PFSK-1 (cell line): ENCODE results near the gene CACNA1C.

ENCODE experiments used
- FOXP2 ChIP-seq: optimal IDR thresholded peaks from 2 replicates; pipeline ENCODE3; 2011; ENCODE audit warnings: borderline replicate concordance, control low read depth, inconsistent platforms; ENCODE audit not compliant: insufficient read depth; ENCODE audit errors: extremely low read length, extremely low read depth
- POLR2AphosphoS5 ChIP-seq: IDR thresholded peaks from 2 replicates; pipeline ENCODE4 v1.6.1; 2012; ENCODE audit warnings: low read depth, mild to moderate bottlenecking, control low read depth, low read length, moderate library complexity
- SIN3A ChIP-seq: IDR thresholded peaks from 2 replicates; pipeline ENCODE4 v1.6.1; 2012; ENCODE audit warnings: mild to moderate bottlenecking, low read length, moderate library complexity, borderline replicate concordance; ENCODE audit not compliant: insufficient read depth
- TAF1 ChIP-seq: IDR thresholded peaks from 2 replicates; pipeline ENCODE4 v1.6.1; 2012; ENCODE audit warnings: low read length, control low read depth, borderline replicate concordance; ENCODE audit not compliant: insufficient read depth
- TF ChIP-seq, protein P1 (sequence below), 2 experiments: IDR thresholded peaks; 2 replicates each; pipeline versions ENCODE4 v1.6.1 to v1.8.0; 2011 to 2012; ENCODE audit warnings: low read depth in 2 of 2, low read length in 2 of 2, control low read depth in 1 of 2, inconsistent platforms in 1 of 2, mild to moderate bottlenecking in 1 of 2, moderate library complexity in 1 of 2; ENCODE audit not compliant: insufficient read depth in 1 of 2

CACNA1C gene

DNA sequence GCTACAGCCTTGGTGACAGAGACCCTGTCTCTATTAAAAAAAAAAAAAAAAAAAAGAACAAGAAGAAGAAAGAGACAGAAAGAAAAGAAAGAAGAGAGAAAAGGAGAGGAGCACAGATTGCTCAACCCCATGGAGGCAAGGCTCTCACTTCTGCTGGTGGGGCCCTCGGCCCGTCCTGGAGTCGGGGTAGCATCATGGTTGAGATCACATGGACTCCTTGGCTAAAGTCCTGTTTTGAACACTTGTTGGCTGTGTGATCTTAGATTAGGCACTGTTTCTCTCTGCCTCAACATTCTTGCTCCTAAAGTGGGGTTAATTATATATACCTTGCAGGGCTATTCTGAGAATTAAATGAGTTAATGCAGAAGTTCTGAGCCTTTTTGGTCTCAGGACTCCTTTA is 207.7 kb downstream of the CACNA1C start:
- no peak for TF ChIP-seq FOXP2
- no peak for TF ChIP-seq TAF1

DNA sequence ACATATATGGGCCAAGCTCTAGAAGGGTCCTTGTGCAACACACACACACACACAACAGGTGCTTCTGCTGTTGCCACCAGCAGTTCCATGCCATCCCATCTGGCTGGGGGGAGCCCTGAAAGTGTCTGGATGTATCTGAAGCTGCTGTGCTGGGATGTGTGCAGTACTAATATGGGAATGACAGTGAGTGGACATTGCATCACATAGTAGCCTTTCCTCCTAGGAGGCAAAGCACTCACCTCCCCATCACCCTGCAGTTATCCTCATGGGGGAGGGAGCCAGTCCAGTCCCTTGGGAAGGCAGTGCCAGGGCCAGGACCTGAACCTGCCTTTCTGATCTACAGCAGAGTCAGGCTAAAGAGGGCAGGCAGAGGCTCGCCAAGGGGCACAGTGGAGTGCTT is 208.9 kb downstream of the CACNA1C start:
- TF ChIP-seq FOXP2: no peak
- no peak for TF ChIP-seq SIN3A
- no peak for TF ChIP-seq TAF1
- TF ChIP-seq, protein P1, sequence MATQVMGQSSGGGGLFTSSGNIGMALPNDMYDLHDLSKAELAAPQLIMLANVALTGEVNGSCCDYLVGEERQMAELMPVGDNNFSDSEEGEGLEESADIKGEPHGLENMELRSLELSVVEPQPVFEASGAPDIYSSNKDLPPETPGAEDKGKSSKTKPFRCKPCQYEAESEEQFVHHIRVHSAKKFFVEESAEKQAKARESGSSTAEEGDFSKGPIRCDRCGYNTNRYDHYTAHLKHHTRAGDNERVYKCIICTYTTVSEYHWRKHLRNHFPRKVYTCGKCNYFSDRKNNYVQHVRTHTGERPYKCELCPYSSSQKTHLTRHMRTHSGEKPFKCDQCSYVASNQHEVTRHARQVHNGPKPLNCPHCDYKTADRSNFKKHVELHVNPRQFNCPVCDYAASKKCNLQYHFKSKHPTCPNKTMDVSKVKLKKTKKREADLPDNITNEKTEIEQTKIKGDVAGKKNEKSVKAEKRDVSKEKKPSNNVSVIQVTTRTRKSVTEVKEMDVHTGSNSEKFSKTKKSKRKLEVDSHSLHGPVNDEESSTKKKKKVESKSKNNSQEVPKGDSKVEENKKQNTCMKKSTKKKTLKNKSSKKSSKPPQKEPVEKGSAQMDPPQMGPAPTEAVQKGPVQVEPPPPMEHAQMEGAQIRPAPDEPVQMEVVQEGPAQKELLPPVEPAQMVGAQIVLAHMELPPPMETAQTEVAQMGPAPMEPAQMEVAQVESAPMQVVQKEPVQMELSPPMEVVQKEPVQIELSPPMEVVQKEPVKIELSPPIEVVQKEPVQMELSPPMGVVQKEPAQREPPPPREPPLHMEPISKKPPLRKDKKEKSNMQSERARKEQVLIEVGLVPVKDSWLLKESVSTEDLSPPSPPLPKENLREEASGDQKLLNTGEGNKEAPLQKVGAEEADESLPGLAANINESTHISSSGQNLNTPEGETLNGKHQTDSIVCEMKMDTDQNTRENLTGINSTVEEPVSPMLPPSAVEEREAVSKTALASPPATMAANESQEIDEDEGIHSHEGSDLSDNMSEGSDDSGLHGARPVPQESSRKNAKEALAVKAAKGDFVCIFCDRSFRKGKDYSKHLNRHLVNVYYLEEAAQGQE (IDR thresholded peaks at IDR 0.05; ENCODE audit: insufficient read depth in 1 of 2, low read depth in 2 of 2, low read length in 2 of 2): no peak

DNA sequence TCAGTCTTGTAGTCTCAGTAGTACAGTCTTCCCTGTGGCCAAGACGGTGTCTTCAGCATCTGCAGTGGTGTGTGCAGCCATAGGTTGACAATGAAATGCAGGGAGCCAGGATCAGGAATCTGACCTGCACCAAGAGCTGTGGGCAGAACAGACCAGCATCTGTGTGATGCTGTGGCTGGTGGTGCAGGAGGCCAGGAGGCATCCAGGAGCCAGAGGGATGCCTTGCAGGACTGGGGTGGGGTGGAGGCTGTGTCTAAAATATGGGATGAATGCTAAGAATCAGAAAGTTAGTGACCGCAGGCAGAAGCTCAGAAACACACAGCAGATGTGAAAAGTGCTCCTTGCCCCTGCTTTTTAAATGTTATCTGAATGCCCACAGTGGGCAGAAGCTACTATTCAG is 209.7 kb downstream of the CACNA1C start:
- TF ChIP-seq SIN3A (no peak), TAF1 (no peak), FOXP2 (no peak), POLR2AphosphoS5 (no peak)
- TF ChIP-seq, protein P1 (IDR thresholded peaks at IDR 0.05; ENCODE audit: insufficient read depth in 1 of 2, low read depth in 2 of 2, low read length in 2 of 2): no peak

DNA sequence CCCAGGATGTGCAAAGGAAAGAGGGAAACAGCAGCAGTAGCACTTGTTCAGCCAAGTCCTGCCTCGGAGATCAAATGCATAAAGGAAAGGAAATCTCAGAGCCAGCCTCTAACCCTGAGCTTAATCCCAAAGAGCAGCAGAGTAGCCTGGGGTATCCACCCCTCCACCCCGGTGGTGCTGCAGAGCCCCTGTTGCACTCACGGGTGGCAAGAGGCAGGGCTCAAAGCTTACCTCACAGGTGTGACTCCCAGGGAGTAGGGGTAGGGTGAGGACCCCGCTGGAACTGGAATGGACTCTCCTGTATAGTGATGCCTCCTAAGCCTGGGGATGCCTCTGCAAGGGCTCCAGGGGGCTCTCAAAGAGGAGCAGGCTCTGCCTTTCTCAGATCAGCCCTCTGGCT is 211.1 kb downstream of the CACNA1C start:
- no peak for TF ChIP-seq POLR2AphosphoS5

DNA sequence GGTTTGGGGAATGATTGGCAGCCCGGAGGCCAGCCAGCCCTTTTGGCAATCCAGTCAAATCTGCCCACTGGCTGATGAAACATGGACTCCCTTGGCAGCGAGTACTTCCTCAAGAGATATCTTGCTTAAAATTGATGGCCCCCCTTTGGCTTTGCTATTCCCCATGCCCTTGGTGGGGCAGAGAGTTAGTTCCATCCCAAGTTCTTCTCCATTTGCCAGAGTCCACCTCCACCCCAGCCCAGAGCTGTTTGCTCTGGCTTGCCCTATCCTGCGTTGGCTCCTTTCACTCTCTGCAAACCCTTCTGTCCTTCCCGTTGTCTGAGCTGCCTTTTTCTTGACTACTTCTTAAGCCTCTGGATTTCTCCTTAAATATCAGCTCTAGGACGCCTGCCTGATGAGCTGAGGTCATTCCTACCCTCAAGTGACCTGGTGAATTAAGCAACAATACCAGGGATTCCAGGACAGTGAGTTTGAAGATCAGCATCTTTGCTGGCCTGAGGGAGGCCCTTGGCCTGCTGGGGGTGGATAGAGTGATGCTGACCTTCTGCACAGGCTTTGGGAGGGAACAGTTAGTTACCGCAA is 212.0 kb downstream of the CACNA1C start:
- TF ChIP-seq FOXP2 (no peak), POLR2AphosphoS5 (no peak), TAF1 (no peak)

DNA sequence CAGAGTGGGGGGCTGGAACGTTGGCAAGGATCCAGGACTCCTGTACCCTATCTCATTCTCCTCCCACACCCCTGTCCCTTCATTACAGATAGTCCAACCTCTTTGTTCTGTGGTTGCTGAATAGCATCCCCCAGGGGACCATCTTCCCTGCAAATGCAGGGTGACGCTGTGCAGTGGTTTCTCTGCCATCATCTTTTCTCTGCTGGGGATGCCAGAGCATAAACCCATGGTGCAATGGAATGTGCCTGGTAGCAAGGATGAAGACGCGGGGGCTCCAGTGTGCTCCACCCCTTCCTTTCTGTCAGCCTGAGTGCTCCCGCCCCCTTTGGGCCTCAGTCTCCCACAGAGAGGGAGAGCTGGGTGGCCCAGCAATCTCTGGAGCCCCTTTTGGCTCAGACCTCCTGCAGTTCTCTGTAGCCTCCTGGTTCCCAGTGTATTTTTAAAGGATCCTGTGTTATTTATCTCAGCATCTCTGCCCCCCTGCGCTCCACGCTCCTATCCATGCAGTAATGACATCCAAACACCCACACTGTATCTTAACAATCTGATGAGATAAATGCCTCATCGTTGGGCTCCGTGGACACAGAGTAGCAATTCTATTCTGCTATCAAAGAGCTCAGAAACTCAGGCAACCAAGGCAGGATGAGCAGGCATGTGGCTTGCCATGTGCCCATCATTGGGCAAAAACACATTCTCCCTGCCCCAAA is 212.8 kb downstream of the CACNA1C start:
- TF ChIP-seq, protein P1 (IDR thresholded peaks at IDR 0.05; ENCODE audit: insufficient read depth in 1 of 2, low read depth in 2 of 2, low read length in 2 of 2): no peak
- TF ChIP-seq TAF1 (no peak), FOXP2 (no peak), SIN3A (no peak), POLR2AphosphoS5 (no peak)
